ENCODE data around the gene TSPEAR.
"Not testable (repeated sequence)": the region's sequence is repeated elsewhere in the genome, so short reads cannot be mapped to it uniquely, and the experiment has no call there.

Gene TSPEAR

DNA sequence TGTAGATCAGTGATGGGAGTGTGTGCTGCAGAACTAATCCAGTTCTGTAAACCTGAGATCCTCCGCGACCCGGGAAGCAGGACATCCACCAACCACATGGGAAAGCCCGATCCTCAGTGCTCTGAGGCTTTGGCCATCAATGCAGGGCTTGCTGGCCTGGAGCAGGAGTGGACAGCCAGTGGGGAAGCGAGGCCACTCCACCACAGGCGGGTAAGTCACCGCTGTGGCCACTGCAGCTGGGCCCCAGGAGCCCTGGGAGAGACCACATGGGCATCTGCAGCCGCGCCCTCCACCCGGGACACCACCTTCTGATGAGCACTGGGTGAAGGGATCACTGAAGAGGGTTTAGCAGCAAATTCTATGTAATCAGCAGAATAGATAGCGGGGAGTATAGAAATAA, 30.2 kb downstream of the TSPEAR start:
- DNase-seq: no peak

GRCh38 chr21:44677881-44678280, 33.5 kb downstream of the TSPEAR start:
- DNase-seq: no peak

DNA sequence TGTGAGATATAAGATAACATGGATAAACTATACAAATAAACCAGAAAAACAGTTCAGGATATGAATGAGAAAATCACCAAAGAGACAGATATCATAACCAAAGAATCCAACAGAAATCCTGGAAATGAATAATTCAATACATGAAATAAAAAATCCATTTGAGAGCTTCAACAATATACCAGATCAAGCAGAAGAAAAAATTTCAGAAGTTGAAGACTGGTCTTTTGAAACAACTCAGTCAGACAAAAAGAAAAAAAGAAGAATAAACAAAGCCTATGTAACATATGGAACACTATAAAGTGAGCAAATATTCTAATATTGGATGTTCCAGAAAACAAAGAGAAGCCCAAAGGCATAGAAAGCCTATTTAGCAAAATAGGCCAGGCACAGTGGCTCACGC, 39.5 kb downstream of the TSPEAR start:
- no peak for DNase-seq

- no peak for DNase-seq
Observed at GRCh38 chr21:44670642-44671432, 40.5 kb downstream of the TSPEAR start.

- no peak for DNase-seq
Observed at GRCh38 chr21:44667612-44668011, 43.8 kb downstream of the TSPEAR start.

DNA sequence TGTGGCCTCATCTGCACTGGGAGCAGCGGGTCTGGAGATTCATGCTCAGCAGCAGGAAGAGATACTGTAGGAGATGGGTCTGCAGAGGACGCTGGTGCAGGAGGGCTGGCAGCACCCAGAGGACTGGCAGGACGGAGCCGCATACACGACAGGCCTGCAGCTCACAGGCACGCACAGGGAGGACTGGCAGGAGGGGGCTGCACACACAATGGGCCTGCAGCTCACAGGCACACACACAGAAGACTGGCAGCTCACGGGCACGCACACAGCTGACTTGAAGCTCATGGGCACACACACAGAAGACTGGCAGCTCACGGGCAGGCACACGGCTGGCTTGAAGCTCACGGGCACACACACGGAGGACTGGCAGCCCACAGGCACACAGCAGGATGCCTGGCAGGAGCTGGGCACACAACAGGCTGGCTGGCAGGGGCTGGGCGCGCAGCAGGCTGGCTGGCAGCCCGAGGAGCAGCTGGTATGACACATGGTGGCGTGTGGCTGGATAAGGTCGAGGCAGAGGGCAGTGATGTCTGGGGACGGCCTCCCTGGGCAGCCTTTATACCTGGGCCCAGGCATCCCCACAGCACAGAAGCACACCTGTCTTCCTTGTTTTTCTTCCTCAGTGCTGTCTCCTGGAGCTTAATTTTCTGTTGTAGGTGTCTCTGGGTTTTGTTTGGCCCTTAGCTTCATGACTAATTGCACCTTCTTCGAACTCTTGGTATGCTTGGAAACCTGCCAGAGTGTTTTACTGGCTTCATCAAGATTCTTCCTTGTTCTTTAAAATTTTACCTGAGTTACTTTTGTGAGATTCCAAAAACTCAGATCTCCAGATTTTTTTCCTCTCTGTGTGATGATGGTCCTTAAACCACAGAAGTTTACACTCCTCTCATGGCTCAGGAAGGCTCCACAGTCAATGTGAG, 44.7 kb downstream of the TSPEAR start, which contains the start of gene KRTAP12-2:
KRTAP12-2 (minus strand) TSS at position 527 of the 920 bp plus-strand sequence; CDS start at position 486, 41 bp downstream.
- no peak for DNase-seq

DNA sequence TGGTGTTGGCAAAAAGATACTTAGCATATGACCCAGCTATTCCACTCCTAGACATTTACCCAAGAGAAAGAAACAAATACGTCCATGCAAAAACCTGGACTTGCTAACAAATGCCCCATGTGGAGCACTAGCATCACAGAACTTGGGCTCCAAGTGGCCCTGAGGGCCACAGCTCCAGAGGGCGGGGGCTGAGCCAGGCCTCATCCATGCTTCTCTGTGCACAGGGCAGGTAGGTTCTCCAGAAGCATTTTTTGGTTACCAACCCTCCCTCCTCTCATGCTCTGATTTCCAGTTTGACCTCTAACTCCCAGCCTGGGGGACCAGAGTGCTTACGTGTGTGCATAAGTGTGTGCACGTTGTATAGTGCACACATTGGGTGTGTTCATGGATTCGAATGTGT, 46.7 kb downstream of the TSPEAR start:
- no peak for DNase-seq

DNA sequence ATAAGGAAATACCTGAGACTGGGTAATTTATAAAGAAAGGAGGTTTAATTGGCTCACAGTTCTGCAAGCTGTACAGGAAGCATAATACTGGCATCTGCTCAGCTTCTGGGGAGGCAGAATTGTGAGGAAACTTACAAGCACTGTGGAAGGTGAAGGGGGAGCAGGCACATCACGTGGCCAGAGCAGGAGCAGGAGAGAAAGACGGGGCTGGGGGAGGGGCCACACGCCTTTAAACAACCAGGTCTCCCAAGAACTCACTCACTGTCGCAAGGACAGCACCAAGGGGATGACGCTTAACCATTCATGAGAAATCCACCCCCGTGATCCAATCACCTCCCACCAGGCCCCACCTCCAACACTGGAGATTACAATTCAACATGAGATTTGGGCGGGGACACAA, 49.8 kb downstream of the TSPEAR start:
- DNase-seq: not testable (repeated sequence)

GRCh38 chr21:44658913-44659595, 52.3 kb downstream of the TSPEAR start:
- DNase-seq: no peak

GRCh38 chr21:44658541-44658910, 52.8 kb downstream of the TSPEAR start:
- no peak for DNase-seq

DNA sequence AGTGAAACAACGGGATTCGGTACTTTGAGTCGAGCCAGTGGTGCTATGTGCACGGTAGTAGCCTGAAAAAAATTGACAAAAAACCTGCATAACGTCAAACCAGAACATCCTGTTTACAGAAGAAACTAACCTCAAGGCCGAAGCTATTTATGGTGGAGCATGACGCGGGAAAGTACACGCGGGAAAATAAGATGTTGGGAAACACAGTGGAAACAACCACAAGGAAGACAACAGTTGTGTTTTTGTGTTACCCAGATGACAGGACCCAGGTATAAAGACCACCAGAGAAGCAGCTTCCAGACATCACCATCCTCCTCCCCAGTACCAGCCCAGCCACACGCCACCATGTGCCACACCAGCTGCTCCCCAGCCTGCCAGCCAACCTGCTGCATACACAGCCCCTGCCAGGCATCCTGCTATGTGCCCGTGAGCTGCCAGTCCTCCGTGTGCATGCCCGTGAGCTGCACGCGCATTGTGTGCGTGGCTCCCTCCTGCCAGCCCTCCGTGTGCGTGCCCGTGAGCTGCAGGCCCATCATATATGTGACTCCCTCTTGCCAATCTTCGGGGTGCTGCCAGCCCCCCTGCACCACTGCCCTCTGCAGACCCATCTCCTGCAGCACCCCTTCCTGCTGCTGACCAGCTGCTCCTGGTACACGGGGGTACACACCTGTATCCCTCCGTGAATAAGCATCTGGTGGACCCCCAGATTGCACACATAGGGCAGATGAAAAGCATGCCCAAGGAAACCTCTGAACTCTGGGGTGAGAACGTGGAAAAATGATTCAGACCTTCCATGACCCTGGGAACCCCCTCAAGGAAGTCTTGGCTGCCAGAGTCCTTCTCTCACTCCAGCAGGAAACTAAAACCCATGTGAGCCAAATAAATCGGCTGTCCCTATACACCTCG, 53.5 kb downstream of the TSPEAR start, which contains the start of gene KRTAP12-3:
KRTAP12-3 (plus strand) TSS at position 298 of the 906 bp plus-strand sequence; CDS start at position 346, 48 bp downstream.
- DNase-seq: no peak

- DNase-seq: no peak
Observed at GRCh38 chr21:44656868-44657267, 54.5 kb downstream of the TSPEAR start.

DNA sequence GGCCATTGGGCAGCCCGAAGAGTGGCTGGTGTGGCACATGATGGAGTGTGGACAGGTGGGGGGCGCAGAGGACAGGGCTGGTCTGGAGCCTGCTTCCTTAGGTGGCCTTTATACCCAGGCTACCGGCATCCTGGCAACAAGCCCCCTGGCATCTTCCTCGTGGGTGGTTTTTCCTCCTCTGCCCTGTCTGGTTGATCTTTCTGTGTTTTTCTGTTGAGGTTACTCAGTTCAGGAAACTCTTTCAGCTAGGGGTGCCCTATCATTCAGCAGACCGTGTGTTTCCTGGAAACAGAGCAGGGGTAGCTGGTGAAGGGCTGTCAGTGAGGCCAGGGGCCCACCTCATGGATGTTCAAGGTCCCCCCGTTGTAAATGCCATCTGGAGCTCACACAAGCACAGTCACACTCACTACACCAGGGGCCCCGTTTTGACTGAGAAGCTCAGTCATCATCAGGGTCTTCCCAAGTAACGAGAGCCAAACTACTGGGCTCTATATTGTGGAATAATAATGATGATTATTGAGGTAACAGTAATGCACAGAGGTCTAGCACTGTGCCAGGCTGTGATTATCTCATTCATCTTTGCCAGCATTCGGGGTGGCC, 56.7 kb downstream of the TSPEAR start, which contains the start of gene KRTAP12-4:
KRTAP12-4 (minus strand) TSS at position 84 of the 600 bp plus-strand sequence; CDS start at position 39, 45 bp downstream.
- DNase-seq: no peak

- no peak for DNase-seq
Observed at GRCh38 chr21:44653656-44654575, 57.5 kb downstream of the TSPEAR start.

- no peak for DNase-seq
Observed at GRCh38 chr21:44653123-44653522, 58.2 kb downstream of the TSPEAR start.

GRCh38 chr21:44650973-44651675, 60.2 kb downstream of the TSPEAR start:
- no peak for DNase-seq

GRCh38 chr21:44650265-44650972, 61.0 kb downstream of the TSPEAR start:
- DNase-seq: no peak

- no peak for DNase-seq
Observed at GRCh38 chr21:44649521-44650100, 61.8 kb downstream of the TSPEAR start.
